Measurements from ENCODE around the gene FTCDNL1.
A peak's percentile ranks its signal among the peaks of the same experiment; 100 is the strongest.

FTCDNL1 gene

DNA sequence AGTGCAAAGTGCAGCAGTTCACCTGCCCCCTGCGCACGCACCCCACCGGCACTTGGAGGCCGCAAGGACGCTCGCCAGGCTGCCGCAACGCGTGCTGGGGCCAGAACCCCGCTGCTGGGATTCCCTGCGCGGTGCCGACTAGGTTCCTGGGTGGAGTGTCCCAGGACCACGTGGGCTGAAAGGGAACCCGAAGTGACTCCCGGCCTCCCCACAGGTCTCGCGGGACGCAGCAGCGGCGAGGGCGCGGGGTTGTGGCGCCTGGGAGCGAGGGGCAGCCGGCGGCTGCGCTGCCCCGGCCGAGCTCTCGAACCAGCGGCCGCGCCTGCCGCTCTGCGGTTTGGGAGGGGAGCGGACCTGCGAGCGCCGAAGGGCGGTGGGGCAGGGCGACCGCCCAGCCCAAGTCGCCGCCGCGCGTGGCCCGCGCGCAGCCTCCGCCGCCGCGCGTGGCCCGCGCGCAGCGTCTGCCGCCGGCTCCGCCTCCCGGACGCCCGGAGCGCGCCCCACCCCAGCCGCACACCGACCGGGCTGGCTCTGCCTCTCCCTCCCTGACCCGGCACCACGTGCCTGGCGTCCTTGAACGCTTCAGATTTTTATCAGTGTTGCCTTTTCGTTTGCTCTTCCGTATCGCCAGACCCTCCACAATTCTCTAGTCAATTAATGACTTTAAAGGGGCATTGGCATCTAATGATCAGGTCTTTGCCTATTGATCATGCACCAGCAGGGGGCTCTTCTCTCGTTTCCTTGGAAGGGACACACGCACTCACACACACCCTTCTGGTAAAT, at the start of gene FTCDNL1:
FTCDNL1 (minus strand) TSS at position 475 of the 783 bp plus-strand sequence. CDS start 2,230 bp downstream, outside the sequence.
- peak; percentile 67 for DNase-seq (ENCODE audit: low read depth, low spot score)

DNA sequence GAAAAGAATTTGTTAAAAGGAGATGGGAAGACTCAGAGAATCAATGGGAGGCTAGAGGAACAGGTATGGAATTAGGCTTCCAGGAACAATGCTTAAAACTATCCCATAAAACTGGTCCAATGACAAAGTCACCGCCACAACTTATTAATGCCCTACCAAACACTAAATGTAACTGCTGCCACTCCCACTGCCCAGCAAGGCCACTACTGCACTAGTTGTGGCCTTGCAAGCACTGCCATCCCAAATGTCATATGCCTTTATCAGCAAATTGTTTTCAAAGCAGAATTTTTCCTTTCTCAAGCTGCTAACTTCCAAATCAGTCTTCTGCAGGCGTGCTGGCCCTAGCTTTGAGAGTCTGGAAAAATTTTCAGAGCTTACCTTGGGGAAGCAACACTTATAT, 45.6 kb upstream of the FTCDNL1 start:
- no peak for DNase-seq (ENCODE audit: low read depth, low spot score)

DNA sequence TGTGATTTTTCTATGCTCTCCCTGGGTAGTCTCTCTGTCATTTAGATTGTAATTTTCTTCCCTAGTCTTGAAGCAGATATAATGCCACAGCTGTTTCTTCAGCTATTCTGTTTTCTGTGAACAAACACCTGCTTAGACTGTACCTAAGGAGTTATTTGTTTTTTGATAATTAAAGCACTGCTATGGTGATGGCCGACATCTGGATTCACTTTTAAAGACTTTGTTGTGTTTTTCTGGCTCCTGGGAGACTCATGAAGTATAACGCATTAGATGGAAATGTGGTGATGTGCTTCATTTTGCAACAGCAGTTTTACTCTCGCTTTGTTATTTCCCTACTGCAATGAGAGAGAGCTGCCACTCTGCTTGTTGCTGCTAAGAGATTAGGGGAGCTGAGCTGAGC, 44.4 kb upstream of the FTCDNL1 start:
- no peak for DNase-seq (ENCODE audit: low read depth, low spot score)

DNA sequence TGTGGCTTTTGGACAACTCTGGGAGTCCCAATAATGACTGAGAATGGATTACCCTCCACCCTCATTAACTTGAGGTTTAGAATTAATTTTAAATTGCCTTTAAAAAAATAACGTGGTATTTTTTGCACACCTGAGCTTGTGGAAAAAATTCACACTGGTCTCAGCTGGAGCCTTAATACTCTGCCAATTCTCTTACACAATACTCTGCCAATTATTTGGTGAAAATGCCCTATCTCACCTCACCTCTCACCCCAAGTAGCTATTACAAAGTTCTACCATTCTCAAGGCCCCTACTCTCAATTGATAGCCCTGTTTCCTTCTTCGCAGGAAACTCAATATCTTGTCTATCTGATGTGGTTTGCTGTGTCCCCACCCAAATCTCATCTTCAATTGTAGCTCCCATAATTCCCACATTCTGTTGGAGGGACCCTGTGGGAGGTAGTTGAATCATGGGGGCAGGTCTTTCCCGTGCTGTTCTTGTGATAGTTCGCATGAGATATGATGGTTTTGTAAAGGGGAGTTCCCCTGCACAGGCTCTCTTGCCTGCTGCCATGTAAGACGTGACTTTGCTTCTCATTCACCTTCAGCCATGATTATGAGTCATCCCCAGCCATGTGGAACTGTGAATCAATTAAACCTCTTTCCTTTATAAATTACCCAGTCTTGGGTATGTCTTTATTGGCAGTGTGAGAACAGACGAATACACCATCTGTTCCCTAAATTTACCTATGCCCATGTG, 32.7 kb upstream of the FTCDNL1 start:
- DNase-seq (ENCODE audit: low read depth, low spot score) = no peak

DNA sequence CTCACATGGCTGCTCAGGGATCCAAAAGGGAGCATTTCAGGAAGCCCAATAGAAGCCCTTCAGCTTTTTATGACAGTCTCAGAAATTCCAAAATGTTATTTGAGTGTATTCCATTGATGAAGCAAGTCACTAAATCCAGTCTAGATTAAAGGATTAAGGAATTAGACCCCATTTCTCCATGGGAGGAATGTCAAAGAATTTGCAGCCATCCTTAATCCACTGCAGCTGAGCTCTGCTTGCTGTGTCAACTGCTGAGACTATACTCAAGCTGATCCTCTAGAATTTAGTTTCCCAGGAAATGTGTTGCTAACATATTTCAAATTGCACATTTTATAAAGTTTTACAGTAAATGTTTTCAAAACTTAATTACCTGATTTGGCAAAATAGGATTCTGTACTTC, 31.7 kb upstream of the FTCDNL1 start:
- no peak for DNase-seq (ENCODE audit: low read depth, low spot score)

DNA sequence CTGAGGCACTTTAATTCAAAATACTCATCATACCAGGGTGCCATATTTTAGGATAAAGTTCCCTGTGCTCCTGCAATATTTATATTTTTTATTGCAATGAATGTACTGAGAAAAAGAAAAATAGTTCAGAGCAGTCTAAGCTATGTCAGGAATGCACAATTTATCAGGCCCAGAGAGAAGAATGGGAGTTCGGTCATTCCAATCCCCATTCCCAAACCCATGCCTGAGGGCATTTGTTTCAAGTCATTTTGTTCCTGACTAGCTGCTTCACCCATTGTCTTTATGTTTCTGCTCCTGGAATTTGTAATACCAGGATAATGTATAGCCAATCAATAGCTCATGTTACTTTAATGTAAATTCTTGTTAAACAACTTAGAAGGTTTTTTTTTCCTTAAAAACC, 24.4 kb upstream of the FTCDNL1 start:
- DNase-seq (ENCODE audit: low read depth, low spot score) = peak; percentile 74

- no peak for DNase-seq (ENCODE audit: low read depth, low spot score)
These were observed 23.2 kb upstream of the FTCDNL1 start for GRCh38 chr2:199874209-199874608.

GRCh38 chr2:199870581-199870980, 19.6 kb upstream of the FTCDNL1 start:
- no peak for DNase-seq (ENCODE audit: low read depth, low spot score)

DNA sequence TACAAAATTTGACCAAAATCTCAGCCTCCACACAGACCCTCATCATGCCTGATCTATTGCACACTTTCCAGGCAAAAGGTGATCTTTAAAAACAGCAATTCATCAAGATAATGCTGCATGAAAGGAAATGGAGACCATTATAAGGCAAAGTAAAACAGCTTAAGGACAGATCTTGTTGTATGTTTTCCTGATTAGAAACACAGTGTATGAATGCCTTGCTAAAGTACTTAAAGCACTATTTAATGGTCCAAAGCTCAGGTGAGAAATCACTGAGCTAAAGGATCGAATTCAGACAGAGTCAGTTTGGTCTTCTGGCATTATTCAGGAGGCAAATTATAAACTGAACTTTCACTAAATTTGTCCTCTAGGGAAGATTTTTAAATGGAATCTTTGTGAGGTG, 18.7 kb upstream of the FTCDNL1 start:
- no peak for DNase-seq (ENCODE audit: low read depth, low spot score)

GRCh38 chr2:199869227-199869541, 18.2 kb upstream of the FTCDNL1 start:
- no peak for DNase-seq (ENCODE audit: low read depth, low spot score)

- DNase-seq (ENCODE audit: low read depth, low spot score) = no peak
These were observed 17.6 kb upstream of the FTCDNL1 start for GRCh38 chr2:199868431-199869226.

DNA sequence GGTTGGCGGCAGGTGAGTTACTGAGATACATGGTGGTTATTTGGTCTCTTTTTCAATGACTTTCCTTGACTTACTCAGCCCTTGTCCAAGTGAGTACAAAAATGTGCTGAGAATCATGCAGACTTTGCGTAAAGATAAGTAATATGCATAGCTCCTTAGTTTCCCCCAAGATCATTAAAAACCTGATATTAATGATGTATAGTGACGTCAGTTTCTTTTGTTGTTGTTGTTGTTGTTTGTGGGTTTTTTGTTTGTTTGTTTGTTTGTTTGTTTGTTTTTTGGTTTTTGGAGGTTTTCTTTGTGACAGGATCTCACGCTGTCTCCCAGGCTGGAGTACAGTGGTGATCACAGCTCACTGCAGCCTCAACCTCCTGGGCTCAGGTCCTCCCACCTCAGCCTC, 14.9 kb upstream of the FTCDNL1 start:
- no peak for DNase-seq (ENCODE audit: low read depth, low spot score)

DNA sequence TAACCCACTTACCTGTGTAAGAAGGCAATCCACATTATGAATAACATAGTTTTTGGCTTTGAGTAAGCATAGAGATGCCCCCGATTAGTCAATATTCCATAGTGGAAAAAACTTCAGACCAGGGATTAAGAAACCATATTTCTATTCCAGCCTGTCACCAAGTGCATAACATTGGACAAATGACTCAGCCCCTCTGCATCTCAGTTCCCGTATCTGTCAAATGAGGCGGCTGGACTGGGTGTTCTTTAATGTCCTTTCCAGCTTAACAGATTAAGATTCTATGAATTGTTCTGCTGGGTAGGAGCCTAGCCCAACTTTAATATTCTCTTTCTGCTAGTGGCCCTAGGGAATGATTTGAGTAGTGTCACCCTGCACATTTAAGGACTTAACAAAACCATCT, 11.8 kb upstream of the FTCDNL1 start:
- no peak for DNase-seq (ENCODE audit: low read depth, low spot score)

DNA sequence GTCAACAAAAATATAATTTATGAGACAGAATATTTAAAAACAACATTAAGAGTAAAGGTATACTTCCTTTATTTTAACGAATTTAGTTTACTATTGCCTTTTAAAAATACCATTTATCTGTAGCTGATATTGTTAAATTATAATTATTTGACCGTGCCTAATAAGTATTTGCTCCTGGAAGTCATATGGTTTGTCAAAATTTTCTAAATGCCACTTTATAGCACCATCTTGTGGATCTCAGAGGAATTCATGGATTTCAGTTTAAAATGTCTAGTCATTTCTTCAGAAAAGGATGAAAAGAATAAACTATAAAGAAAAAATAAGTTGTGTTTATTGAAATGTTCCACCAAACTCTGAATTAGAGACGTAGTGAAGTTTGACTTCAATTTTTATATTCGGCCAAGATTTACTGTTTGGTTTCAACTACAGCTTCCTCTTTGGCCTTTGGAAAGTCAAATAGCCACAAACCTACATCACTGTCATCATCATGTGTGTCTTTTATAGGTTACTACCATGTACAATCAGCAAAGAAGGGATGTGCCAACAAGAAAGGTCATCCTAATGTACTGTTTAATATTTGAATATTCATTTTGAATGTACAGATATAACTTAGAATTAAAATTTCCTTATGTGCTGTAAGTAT, 10.3 kb upstream of the FTCDNL1 start:
- no peak for DNase-seq (ENCODE audit: low read depth, low spot score)

- peak; percentile 36 for DNase-seq (ENCODE audit: low read depth, low spot score)
These were observed 4.8 kb upstream of the FTCDNL1 start for GRCh38 chr2:199855812-199856211.

DNA sequence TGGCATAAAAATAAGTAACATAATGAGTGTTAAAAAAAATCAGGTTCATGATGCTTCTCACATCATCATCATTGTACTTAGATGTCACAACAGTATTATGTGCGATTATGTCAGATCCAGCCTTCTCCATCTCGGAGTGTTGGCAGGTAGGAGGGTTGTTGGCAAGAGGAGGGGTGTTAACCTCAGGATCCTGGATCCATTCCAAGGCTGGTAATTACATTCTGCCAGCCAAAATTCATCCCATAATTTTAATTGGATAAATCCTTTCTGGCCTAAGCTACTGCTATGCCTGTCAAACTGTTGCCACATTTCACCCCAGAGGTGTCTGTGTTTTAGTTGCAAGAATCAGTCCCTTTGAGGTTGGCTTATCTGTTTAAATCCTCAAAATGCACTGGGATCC, 891 bp upstream of the FTCDNL1 start:
- no peak for DNase-seq (ENCODE audit: low read depth, low spot score)

DNA sequence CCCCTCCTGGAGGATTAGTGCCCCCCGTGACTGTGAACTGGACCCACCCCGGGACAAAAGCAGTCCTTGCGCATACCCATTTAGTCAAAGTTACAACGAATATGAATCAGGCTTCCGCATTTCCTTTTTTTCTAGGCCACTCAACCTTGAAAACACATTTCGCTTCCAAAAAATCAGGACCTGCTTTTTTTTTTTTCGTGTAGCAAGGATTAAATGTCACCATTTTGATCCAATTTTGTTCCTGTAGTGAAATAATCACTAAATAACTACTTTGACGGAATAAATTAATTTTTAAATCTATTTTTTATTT, 464 bp upstream of the FTCDNL1 start:
- DNase-seq (ENCODE audit: low read depth, low spot score) = no peak

GRCh38 chr2:199850218-199850717, 724 bp downstream of the FTCDNL1 start:
- no peak for DNase-seq (ENCODE audit: low read depth, low spot score)

DNA sequence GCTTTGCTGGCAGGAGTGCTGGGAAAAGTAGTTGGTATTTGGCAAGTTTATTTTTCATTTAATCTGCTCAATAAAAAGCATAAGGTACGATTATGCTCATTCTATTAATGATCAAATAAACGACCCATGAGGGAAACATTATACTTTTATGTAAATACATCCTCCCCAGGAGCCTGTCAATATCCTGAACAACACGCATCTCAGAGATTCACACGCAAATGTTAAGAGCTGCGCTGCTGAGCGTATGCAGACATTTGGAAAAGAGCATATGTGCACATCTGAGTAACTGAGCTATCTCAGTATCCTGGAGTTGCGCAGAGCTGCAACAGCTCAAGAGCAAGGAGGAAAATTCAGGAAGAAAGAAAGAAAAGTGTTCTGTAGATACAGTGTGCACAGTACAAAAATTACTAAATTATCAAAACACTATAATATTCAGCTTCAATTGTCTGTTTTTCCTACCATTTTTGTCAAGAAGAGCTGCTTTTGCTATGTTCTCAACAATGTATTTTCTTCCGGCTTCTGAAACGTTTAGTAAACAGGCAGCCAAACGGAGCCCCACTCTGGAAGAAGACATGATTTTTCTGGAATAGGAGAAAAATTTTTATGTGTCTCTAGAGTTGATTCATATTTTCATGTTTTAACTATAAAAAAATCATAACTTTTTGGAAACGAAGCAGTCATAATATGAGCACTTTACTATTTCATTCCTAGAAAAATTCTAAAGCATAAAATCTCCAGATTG, 2.4 kb downstream of the FTCDNL1 start:
- no peak for DNase-seq (ENCODE audit: low read depth, low spot score)

GRCh38 chr2:199847181-199847864, 3.7 kb downstream of the FTCDNL1 start:
- DNase-seq (ENCODE audit: low read depth, low spot score) = no peak
